ENCODE results near the gene PLCB4. TPM values are rescaled to one million over a fixed set of nuclear protein-coding genes. Genes with fewer than 3 reads are reported as not detected.

The PLCB4 gene
- total RNA-seq, 1 experiment from 2014 or later = 10.1 TPM

DNA sequence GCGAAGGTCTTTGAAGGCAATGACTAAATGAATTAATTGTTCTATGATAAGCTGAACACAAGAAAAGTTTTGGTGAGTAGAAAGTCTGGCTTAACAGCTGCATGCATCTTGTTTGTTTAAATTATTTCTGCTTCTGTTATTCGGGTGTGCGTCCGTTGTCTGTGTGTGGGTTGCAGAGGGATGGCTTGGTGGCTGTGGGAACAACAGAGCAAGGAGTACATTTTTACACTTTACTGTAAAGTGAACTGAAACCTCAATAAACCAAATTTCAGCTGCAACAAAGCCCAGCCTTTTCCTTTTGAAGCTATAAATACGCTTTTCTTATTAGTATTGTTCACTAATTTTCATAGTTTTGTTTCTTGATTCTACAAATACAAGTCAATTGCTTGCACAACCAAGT, 442.0 kb downstream of the PLCB4 start:
- TF ChIP-seq, protein P1, sequence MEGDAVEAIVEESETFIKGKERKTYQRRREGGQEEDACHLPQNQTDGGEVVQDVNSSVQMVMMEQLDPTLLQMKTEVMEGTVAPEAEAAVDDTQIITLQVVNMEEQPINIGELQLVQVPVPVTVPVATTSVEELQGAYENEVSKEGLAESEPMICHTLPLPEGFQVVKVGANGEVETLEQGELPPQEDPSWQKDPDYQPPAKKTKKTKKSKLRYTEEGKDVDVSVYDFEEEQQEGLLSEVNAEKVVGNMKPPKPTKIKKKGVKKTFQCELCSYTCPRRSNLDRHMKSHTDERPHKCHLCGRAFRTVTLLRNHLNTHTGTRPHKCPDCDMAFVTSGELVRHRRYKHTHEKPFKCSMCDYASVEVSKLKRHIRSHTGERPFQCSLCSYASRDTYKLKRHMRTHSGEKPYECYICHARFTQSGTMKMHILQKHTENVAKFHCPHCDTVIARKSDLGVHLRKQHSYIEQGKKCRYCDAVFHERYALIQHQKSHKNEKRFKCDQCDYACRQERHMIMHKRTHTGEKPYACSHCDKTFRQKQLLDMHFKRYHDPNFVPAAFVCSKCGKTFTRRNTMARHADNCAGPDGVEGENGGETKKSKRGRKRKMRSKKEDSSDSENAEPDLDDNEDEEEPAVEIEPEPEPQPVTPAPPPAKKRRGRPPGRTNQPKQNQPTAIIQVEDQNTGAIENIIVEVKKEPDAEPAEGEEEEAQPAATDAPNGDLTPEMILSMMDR (conservative IDR thresholded peaks at IDR 0.05) = no peak
- no peak overlapping the region for H2BK12ac ChIP-seq (ENCODE audit: insufficient read length, low read depth, low read length)
- no peak overlapping the region for H3K4me2 ChIP-seq (ENCODE audit: insufficient read depth, insufficient read length, low read length)
- H4K20me1 ChIP-seq (ENCODE audit: control insufficient read depth, insufficient read depth, insufficient read length) = no peaks in the 10 kb centered on the region
- Mint-ChIP-seq H3K4me1 (peaks cover 31 to 34% of the 10 kb centered on the region in 2 experiments), H3K27ac (no peak overlapping the region), H3K36me3 (ENCODE audit: insufficient read depth in 1 of 3, low read depth in 3 of 3) (no peaks in the 10 kb centered on the region), H3K9me3 (peaks cover 1 to 4% of the 10 kb centered on the region in 2 experiments; a peak in 1 of 5 replicates), H3K27me3 (ENCODE audit: low read depth) (peaks cover 100% of the 10 kb centered on the region), H3K4me3 (no peak overlapping the region; a peak in 1 of 5 replicates)
- DNase-seq = no peak
- H3K79me2 ChIP-seq (ENCODE audit: insufficient read depth, low read length) = no peaks in the 10 kb centered on the region
- no peak overlapping the region for H3K56ac ChIP-seq (ENCODE audit: insufficient read length, low read depth, low read length)
- no peak overlapping the region for H2AFZ ChIP-seq (ENCODE audit: low read length)
- no peak overlapping the region for H2BK120ac ChIP-seq (ENCODE audit: low read depth, low read length, poor library complexity, severe bottlenecking)
- no peak overlapping the region for H3K27ac ChIP-seq (ENCODE audit: insufficient read length, low read depth, low read length)
- no CpG with 5 or more reads among the region's 5 CpGs for WGBS (ENCODE audit: extremely low coverage, insufficient read length, low lambda C conversion rate)
- H3K27me3 ChIP-seq (ENCODE audit: insufficient read depth, low read length) = peaks cover 54% of the 10 kb centered on the region; the same call in 1 of the 2 replicates
- no peak overlapping the region for H2BK5ac ChIP-seq (ENCODE audit: insufficient read length, low read length)
- H4K5ac ChIP-seq (ENCODE audit: insufficient read length, low read depth, low read length) = no peak overlapping the region
- H3T11ph ChIP-seq (ENCODE audit: low read length) = no peak overlapping the region
- H3K79me1 ChIP-seq (ENCODE audit: insufficient read depth, low read depth, low read length, poor library complexity, severe bottlenecking) = no peaks in the 10 kb centered on the region
- no peaks in the 10 kb centered on the region; the same call in 1 of the 2 replicates for H3K4me1 ChIP-seq (ENCODE audit: insufficient read depth, low read length)
- H4K8ac ChIP-seq (replicated peaks; ENCODE audit: insufficient read length, low read depth, low read length) = no peak overlapping the region
- no peak overlapping the region for H4K91ac ChIP-seq (ENCODE audit: insufficient read length, low read depth, low read length)
- H3K9me3 ChIP-seq (ENCODE audit: control insufficient read depth, low read depth, low read length) = no peaks in the 10 kb centered on the region
- H3K9ac ChIP-seq (ENCODE audit: extremely low read depth, insufficient read length, low read length) = no peak overlapping the region
- H3K23ac ChIP-seq (ENCODE audit: insufficient read length, low read depth, low read length) = no peak overlapping the region
- H3K23me2 ChIP-seq (ENCODE audit: insufficient read length, low read depth, low read length, poor library complexity, severe bottlenecking) = peaks cover 22% of the 10 kb centered on the region
- no peak overlapping the region for H2BK20ac ChIP-seq (ENCODE audit: low read depth, low read length, poor library complexity, severe bottlenecking)
- H3K18ac ChIP-seq (ENCODE audit: insufficient read length, low read depth, low read length) = no peak overlapping the region
- H2AK5ac ChIP-seq (ENCODE audit: insufficient read length, low read length) = no peak overlapping the region
- H2BK15ac ChIP-seq (ENCODE audit: low read depth, low read length) = no peak overlapping the region
- no peak overlapping the region for H3K4ac ChIP-seq (ENCODE audit: low read depth, low read length)
- H3K14ac ChIP-seq (ENCODE audit: insufficient read depth, low read length) = no peak overlapping the region
